ENCODE data around the gene WASF3.

The WASF3 gene

DNA sequence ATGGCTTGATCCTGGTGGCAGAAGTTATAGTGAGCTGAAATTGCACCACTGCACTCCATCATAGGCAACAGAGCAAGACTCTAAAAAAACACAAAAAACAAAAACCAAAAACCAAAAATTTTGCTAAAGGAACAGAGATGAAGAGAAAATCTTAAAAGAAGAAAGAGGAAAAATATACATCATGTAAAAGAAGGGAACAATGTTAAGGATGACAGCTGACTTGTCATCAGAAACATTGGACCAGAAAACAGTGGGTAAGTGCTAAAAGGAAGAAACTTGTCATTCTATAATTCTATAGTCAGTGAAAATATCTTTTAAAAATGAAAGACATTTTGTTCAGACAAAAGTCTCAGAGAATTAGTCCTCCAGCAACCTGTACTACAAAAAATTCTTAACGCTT lies 93.8 kb downstream of the WASF3 start:
- Mint-ChIP-seq H3K27ac (no peak overlapping the region), H3K4me1 (ENCODE audit: low read depth) (no peaks in the 10 kb centered on the region), H3K36me3 (ENCODE audit: low read depth) (no peaks in the 10 kb centered on the region), H3K27me3 (no peaks in the 10 kb centered on the region), H3K9me3 (peaks cover 22% of the 10 kb centered on the region), H3K4me3 (no peak overlapping the region)
- intact Hi-C loops (cut with micrococcal nuclease): no loop called here

DNA sequence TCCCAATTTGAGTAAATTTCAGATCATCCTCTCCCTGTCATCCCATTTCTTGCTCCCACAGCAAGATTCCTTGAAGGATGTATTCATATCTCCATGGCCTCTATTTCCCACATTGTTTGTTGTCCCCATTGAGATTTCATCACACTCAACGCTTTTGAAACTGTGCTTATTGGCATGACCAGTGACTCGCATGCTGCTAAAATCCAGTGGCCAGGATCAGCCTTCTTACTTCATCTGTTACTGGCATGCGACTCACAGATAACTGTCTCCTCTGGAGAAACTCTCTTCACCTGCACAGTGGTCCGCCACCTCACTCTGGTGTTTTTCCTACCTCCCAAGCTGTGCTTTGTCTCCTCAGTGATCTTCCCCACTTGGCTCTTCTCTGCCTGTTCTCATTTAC lies 95.8 kb downstream of the WASF3 start:
- Mint-ChIP-seq H3K9me3 (peaks cover 22% of the 10 kb centered on the region), H3K4me3 (no peak overlapping the region), H3K36me3 (ENCODE audit: low read depth) (no peaks in the 10 kb centered on the region)

DNA sequence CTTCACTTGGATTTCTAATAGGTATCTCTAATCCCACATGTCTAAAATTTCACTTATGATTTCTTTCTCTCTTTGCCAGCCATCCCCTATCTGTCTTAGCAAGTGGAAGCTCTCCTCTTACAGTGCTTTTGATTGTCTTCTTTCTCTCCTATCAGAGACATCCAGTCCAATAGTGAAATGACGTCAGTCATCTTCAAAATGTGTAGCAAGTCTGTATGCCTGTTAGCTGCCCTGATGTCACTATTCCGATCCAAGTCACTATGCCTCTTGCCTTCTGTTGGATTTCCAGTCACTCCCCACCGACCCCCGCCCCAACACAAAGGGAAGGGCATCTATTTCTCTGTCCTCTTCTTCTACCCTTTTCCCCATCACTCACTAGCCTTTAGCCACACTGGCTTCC lies 96.4 kb downstream of the WASF3 start:
- no peak overlapping the region for H3K27ac Mint-ChIP-seq
- no peaks in the 10 kb centered on the region for H3K27me3 Mint-ChIP-seq
- H3K4me3 Mint-ChIP-seq: no peak overlapping the region
- intact Hi-C loops (cut with micrococcal nuclease): no loop called here
- H3K36me3 Mint-ChIP-seq (ENCODE audit: low read depth): no peaks in the 10 kb centered on the region
- peaks cover 22% of the 10 kb centered on the region for H3K9me3 Mint-ChIP-seq
- H3K4me1 Mint-ChIP-seq (ENCODE audit: low read depth): no peaks in the 10 kb centered on the region

More for the DNA sequence above, 95.8 kb downstream of the WASF3 start:
- Mint-ChIP-seq H3K27ac (no peak overlapping the region), H3K4me1 (ENCODE audit: low read depth) (no peaks in the 10 kb centered on the region), H3K27me3 (no peaks in the 10 kb centered on the region)
- intact Hi-C loops (cut with micrococcal nuclease): no loop called here

DNA sequence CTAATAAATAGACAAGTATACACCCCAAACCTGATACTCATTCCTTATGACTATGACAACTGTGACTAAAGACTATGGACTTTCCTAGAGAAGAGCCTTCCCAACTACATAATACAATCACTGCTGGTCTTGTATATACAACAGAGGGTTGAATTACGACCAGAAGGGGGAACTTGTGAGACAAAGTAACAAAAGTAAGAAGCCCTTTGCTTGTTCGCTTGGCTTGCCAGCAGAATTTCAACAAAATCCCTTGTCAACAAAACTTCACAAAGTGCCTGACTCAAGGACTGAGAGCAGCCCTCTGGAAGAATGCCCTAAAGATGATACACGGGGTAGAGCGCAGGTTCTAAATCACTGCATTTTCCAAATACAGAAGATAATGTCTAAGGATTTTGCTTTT lies 99.4 kb downstream of the WASF3 start:
- peaks cover 2% of the 10 kb centered on the region for H3K9me3 Mint-ChIP-seq
- no peaks in the 10 kb centered on the region for H3K4me1 Mint-ChIP-seq (ENCODE audit: low read depth)
- no peaks in the 10 kb centered on the region for H3K36me3 Mint-ChIP-seq (ENCODE audit: low read depth)
- no peak overlapping the region for H3K27ac Mint-ChIP-seq
- no peak overlapping the region for H3K4me3 Mint-ChIP-seq
- H3K27me3 Mint-ChIP-seq: no peaks in the 10 kb centered on the region
- intact Hi-C loops (cut with micrococcal nuclease): no loop called here

DNA sequence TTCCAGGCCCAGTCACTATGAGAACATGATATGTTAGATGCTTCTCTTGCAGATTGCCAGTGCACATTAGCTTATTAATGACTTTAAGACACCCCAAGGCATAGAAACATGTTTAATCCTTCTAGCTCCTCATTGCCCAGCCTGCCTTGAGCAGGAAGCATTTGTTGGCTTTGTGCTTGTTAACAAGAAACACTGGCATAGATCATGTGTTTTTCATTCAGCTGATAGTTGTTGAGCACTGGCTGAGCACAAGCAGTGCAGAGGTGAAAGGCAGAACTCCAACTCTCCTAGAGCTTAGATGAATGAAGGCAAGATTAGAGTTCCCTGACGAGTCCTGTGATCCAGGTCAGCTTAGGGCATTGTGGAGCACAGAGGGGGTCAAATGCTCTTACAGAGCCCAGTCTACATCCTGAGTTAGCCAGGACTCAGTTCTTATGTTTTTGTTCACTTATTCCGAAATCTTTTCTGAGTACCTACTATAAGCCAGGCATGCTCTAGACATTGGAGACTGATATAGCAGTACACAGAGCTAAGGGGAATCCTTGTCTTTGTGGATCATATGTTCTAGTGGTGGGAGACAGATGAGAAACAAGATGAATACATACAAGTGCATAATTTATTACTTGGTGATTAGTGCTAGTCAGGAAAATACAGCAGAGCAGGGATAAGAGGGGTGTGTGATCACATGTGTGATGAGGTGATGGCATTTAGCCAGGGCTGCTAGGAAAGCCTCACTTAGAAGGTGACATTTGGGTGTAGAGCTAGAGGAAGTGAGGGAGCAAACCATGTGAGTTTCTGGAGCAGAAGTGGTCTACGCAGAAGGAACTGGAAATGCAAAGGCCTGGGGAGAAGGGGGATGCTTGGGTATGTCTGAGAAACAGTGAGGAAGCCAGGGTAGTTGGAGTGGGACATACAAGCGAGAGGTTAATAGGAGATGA lies 101.2 kb downstream of the WASF3 start:
- Mint-ChIP-seq H3K9me3 (no peaks in the 10 kb centered on the region), H3K27ac (no peak overlapping the region), H3K4me1 (ENCODE audit: low read depth) (no peaks in the 10 kb centered on the region), H3K4me3 (no peak overlapping the region), H3K36me3 (ENCODE audit: low read depth) (no peaks in the 10 kb centered on the region), H3K27me3 (no peaks in the 10 kb centered on the region)
- intact Hi-C loops (cut with micrococcal nuclease): no loop called here

DNA sequence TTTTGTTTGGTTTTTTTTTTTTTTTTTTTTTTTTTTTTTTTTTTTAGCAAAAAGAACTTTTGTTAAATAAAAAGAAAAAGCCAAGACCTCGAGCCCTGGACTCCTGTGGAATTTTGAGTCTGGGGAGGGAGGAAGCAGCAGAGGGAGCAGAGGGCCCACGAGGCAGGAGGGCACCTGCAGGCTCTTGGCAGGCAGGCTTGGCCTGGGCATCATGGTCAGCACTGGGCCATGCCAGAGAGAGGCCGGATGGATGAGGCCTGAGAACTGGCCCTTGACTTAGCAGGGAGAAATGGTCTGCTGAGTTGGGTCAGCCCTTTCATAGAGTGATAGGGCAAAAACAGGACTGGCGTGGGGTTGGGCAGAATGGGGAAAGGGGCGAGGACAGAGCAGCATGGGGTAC lies 102.7 kb downstream of the WASF3 start:
- H3K4me3 Mint-ChIP-seq: no peak overlapping the region
- no peaks in the 10 kb centered on the region for H3K27me3 Mint-ChIP-seq
- H3K27ac Mint-ChIP-seq: no peak overlapping the region
- no peaks in the 10 kb centered on the region for H3K9me3 Mint-ChIP-seq
- intact Hi-C loops (cut with micrococcal nuclease): no loop called here
- H3K36me3 Mint-ChIP-seq (ENCODE audit: low read depth): no peaks in the 10 kb centered on the region
- H3K4me1 Mint-ChIP-seq (ENCODE audit: low read depth): no peaks in the 10 kb centered on the region

DNA sequence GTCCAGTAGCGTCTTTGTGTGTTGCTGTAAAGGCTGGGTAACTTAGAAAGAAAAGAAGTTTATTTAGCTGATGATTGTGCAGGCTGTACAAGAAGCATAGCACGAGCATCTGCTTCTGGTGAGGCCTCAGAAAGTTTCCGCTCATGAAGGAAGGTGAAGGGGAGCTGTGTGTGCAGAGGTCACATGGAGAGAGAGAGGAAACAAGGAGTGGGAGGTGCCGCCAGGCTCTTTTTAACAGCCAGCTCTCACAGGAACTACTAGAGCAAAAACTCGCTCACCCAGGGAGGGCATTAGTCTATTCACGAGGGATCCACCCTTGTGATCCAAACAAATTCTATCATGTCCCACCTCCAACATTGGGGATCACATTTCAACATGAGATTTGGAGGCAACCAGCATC lies 103.3 kb downstream of the WASF3 start:
- H3K4me3 Mint-ChIP-seq: no peak overlapping the region
- no peaks in the 10 kb centered on the region for H3K9me3 Mint-ChIP-seq
- intact Hi-C loops (cut with micrococcal nuclease): no loop called here
- H3K27me3 Mint-ChIP-seq: no peaks in the 10 kb centered on the region
- no peaks in the 10 kb centered on the region for H3K4me1 Mint-ChIP-seq (ENCODE audit: low read depth)
- H3K27ac Mint-ChIP-seq: no peak overlapping the region
- no peaks in the 10 kb centered on the region for H3K36me3 Mint-ChIP-seq (ENCODE audit: low read depth)

DNA sequence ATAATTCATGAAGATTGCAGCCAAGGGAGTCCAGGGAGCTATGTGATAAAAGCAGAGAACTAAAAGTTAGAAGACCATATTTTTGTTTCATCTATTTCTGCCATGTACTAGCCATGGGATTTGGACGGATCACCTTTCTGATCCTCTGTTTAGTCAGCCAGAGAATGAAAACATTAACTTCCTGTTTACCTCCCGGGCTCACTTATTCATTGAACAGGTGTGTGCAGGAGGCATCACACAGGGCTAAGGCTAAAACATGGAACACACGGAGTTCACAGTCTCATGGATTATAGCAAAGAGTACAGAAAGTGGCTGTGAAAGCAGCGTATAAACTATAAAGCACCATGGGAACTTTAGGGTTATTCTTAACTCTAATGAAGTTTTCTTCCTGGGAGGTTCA lies 106.3 kb downstream of the WASF3 start:
- H3K36me3 Mint-ChIP-seq (ENCODE audit: low read depth): no peaks in the 10 kb centered on the region
- intact Hi-C loops (cut with micrococcal nuclease): no loop called here
- no peak overlapping the region for H3K27ac Mint-ChIP-seq
- no peak overlapping the region for H3K4me3 Mint-ChIP-seq
- no peaks in the 10 kb centered on the region for H3K27me3 Mint-ChIP-seq
- no peaks in the 10 kb centered on the region for H3K4me1 Mint-ChIP-seq (ENCODE audit: low read depth)
- H3K9me3 Mint-ChIP-seq: no peaks in the 10 kb centered on the region

DNA sequence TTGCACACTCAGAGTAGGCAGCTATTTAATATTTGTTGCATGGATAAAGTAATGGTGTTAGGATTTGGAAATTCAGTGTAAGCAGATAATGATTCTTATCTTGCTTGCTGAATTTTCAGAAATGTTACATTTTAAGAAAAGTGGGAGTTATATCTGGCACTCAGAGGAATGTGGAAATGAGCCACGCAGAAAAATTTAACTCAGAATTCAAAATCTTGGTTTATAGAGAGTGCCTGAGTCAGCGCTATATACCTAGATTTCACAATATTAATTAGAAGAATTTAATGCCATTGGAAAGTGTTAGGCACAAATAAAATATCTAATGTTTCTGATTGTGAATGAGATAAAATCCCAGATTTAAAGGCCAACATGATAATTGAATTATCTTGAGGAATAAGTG lies 106.8 kb downstream of the WASF3 start:
- H3K27me3 Mint-ChIP-seq: no peaks in the 10 kb centered on the region
- intact Hi-C loops (cut with micrococcal nuclease): no loop called here
- H3K36me3 Mint-ChIP-seq (ENCODE audit: low read depth): no peaks in the 10 kb centered on the region
- H3K4me1 Mint-ChIP-seq (ENCODE audit: low read depth): no peaks in the 10 kb centered on the region
- no peaks in the 10 kb centered on the region for H3K9me3 Mint-ChIP-seq
- H3K4me3 Mint-ChIP-seq: no peak overlapping the region
- no peak overlapping the region for H3K27ac Mint-ChIP-seq

DNA sequence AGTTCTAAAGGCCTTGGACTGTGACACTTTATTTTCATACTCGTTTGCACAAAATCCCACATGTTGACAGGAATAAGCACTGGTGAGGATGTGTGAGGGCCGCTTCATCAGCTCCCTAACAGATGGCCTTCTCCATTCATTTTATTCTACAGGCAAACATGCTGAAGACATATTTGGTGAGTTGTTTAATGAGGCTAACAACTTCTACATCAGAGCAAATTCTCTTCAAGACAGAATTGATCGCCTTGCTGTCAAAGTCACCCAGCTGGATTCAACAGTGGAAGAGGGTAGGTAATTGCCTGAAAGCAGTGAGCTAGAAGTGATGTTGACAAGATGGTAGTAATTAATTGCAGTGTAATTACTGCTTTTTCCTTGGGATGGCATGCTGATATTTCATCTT lies 107.4 kb downstream of the WASF3 start:
- intact Hi-C loops (cut with micrococcal nuclease): no loop called here
- Mint-ChIP-seq H3K27me3 (no peaks in the 10 kb centered on the region), H3K9me3 (no peaks in the 10 kb centered on the region), H3K27ac (no peak overlapping the region), H3K36me3 (ENCODE audit: low read depth) (no peaks in the 10 kb centered on the region), H3K4me1 (ENCODE audit: low read depth) (no peaks in the 10 kb centered on the region), H3K4me3 (no peak overlapping the region)

DNA sequence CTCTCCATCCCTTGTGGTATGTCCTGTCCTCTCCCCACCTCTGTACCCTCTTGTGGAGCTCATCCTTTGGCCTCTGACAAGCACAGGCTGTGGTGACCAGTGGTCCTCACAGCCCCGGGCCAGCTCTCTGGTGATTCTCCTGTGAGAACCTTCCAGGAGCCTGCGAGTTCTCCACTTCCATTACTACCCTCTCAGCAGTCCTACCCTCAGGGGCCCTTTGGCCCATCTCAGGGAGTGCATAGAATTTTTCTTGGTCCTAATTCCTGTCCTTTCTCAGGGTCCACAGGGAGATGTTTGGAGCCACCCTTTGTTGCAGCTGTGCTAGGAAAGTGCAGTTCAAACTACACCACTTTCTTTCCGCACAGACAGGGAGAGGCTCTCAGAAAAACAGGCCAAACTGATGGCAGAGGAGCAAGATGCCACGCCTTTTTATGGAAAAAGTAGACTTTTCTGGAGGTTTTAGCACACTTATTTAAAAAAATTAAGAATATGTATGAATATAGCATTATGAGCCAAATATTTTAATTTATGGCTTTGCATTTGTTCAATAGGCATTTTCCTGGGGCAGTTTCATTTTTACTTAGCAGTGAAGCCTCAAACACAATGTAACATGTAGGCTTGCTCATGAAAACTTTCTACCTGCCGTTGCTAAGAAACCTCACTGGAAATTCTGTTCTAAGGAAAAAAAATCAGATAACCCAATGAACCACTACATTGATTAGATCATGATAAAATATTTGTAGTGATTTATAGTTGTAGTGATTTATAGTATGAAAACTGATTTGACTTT lies 111.1 kb downstream of the WASF3 start:
- intact Hi-C loops (cut with micrococcal nuclease): no loop called here
- Mint-ChIP-seq H3K9me3 (no peaks in the 10 kb centered on the region), H3K4me1 (ENCODE audit: low read depth) (no peaks in the 10 kb centered on the region), H3K36me3 (ENCODE audit: low read depth) (no peaks in the 10 kb centered on the region), H3K27ac (no peak overlapping the region), H3K4me3 (no peak overlapping the region), H3K27me3 (no peaks in the 10 kb centered on the region)

DNA sequence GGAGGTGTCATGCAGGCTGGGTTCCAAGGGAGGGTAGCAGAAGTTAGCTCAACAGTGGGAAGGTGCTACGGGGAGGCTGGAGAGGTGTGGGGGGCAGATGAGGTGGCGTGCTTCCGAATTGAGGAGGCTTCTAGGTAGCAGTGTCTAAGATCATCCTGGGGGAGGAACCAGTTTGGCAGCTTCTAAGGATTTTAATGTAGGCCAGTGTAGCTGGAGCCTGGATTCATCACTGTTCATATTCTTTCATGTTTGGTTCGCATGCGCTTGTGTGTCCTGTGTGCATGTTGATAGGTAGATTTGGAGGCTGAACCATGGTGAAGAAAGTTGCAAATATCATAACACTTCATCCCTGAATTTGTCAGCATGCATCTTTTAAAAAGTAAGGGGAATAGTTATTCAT lies 116.4 kb downstream of the WASF3 start:
- intact Hi-C loops (cut with micrococcal nuclease): no loop called here
- Mint-ChIP-seq H3K27ac (no peak overlapping the region), H3K36me3 (ENCODE audit: low read depth) (no peaks in the 10 kb centered on the region)

DNA sequence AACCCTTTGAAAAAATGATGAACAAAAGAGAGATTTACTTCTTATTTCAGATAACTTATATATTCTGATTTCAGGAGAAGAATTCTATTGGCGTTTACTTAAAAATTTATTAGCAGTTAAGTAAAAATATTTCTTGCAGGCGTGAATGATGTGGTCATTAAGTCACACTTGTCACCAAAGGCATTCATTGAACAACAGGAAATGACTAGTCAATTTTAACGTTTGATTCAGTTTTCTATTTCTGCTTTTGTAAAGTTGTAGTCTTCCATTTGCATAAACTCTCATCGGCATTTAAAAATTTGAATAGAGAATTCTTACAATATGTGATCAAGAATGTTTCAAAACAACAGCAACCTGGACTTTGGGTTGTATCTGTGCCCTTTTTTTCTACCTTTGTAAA lies 119.7 kb downstream of the WASF3 start:
- no peak overlapping the region for H3K27ac Mint-ChIP-seq
- intact Hi-C loops (cut with micrococcal nuclease): no loop called here
- no peaks in the 10 kb centered on the region for H3K9me3 Mint-ChIP-seq
- no peaks in the 10 kb centered on the region for H3K36me3 Mint-ChIP-seq (ENCODE audit: low read depth)
- H3K4me3 Mint-ChIP-seq: no peak overlapping the region
- H3K4me1 Mint-ChIP-seq (ENCODE audit: low read depth): peaks cover 9% of the 10 kb centered on the region
- no peaks in the 10 kb centered on the region for H3K27me3 Mint-ChIP-seq

More for the DNA sequence above, 116.4 kb downstream of the WASF3 start:
- no peaks in the 10 kb centered on the region for H3K9me3 Mint-ChIP-seq
- H3K4me1 Mint-ChIP-seq (ENCODE audit: low read depth): peaks cover 3% of the 10 kb centered on the region
- no peak overlapping the region for H3K4me3 Mint-ChIP-seq
- H3K27me3 Mint-ChIP-seq: no peaks in the 10 kb centered on the region

DNA sequence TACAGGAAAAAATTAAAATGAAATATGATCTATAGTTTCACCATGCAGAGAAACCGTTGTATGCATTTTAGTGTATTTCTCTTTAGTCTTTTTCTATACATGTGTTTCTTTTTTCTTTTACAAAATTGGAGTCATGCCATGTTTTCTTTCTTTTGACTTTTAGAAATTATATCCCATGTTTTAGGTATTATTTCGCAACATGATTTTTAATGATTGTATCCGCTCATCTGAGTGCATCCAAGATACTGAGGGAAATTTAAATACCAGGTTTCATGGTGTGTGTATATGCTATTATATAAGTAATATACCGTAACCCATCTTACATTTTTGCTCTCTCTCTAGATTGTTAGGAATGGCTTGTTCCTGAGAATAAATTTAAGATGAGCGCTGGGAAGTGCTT lies 120.8 kb downstream of the WASF3 start:
- H3K4me3 Mint-ChIP-seq: no peak overlapping the region
- intact Hi-C loops (cut with micrococcal nuclease): no loop called here
- peaks cover 9% of the 10 kb centered on the region for H3K4me1 Mint-ChIP-seq (ENCODE audit: low read depth)
- H3K9me3 Mint-ChIP-seq: no peaks in the 10 kb centered on the region
- no peaks in the 10 kb centered on the region for H3K27me3 Mint-ChIP-seq
- no peak overlapping the region for H3K27ac Mint-ChIP-seq
- H3K36me3 Mint-ChIP-seq (ENCODE audit: low read depth): no peaks in the 10 kb centered on the region
